ENCODE data around the gene PRR12.

- TF ChIP-seq YY1 (IDR thresholded peaks at IDR 0.05; ENCODE audit: insufficient read depth, insufficient read length) (no peak), ZNF274 (IDR thresholded peaks at IDR 0.05; ENCODE audit: low read depth, low read length) (no peak), SUZ12 (IDR thresholded peaks at IDR 0.05; ENCODE audit: extremely low read depth, insufficient read depth, insufficient read length) (no peak)
These were observed 61.8 kb downstream of the PRR12 start for GRCh38 chr19:49652551-49653465.

Measured in NT2/D1 (cell line).